IMR-90 (cell line): ENCODE data around the gene NDUFAF2. TPM values are rescaled to one million over a fixed set of nuclear protein-coding genes. Genes with fewer than 3 reads are reported as not detected.

Source experiments
- ATAC-seq: fragments of 200-7000 bp; cut with Tn5 transposase; 2 replicates; pipeline ENCODE4 v1.9.1; 2020; ENCODE audit warnings: low read depth, mild to moderate bottlenecking, moderate library complexity
- BruUV-seq: library from RNA; stranded (reverse); fragments of 400-500 nt; replicated peaks from 2 replicates; lab custom pipeline; 2021; lab: Mats Ljungman, UMichigan
- CTCF ChIA-PET: fragments of 300-600 bp; formaldehyde crosslinking; extraction: SDS; loops from one replicate; lab custom pipeline; 2021; ENCODE audit warnings: antibody characterized with exemption; lab: Yijun Ruan, JAX
- POLR2A ChIA-PET: fragments of 300-600 bp; sonication (Branson Sonifier 250); formaldehyde crosslinking; loops from one replicate; lab custom pipeline; 2022; ENCODE audit warnings: antibody characterized with exemption; ENCODE audit not compliant: unreplicated experiment; lab: Charles Lee
- DNase-seq: peaks from one replicate; pipeline ENCODE4 v3.0.0; 2013
- H2AFZ ChIP-seq: replicated peaks from 2 replicates; pipeline ENCODE3; 2013; ENCODE audit warnings: low read length, mild to moderate bottlenecking; ENCODE audit not compliant: poor library complexity
- H2AK5ac ChIP-seq: 2 replicates; pipeline ENCODE4 v1.6.1; 2013; ENCODE audit warnings: low read depth, low read length, inconsistent platforms
- H2AK9ac ChIP-seq: replicated peaks from 2 replicates; pipeline ENCODE3; 2013; ENCODE audit warnings: mild to moderate bottlenecking, low read depth, low read length, moderate library complexity; ENCODE audit not compliant: poor library complexity
- H2BK120ac ChIP-seq: 2 replicates; pipeline ENCODE4 v1.6.1; 2013; ENCODE audit warnings: low read depth, low read length, inconsistent platforms
- H2BK15ac ChIP-seq: 3 replicates; pipeline ENCODE4 v1.6.1; 2013; ENCODE audit warnings: low read depth, low read length, inconsistent platforms
- H2BK20ac ChIP-seq: 2 replicates; pipeline ENCODE4 v1.6.1; 2013; ENCODE audit warnings: low read depth, mild to moderate bottlenecking, inconsistent platforms, low read length, moderate library complexity
- H2BK5ac ChIP-seq: 2 replicates; pipeline ENCODE4 v1.6.1; 2013; ENCODE audit warnings: mild to moderate bottlenecking, low read depth, low read length, inconsistent platforms; ENCODE audit not compliant: poor library complexity, severe bottlenecking
- H3K14ac ChIP-seq: replicated peaks from 2 replicates; pipeline ENCODE4 v1.6.1; 2013; ENCODE audit warnings: low read depth, low read length, inconsistent platforms
- H3K18ac ChIP-seq: 2 replicates; pipeline ENCODE4 v1.6.1; 2013; ENCODE audit warnings: low read depth, low read length, control low read depth
- H3K23ac ChIP-seq: 2 replicates; pipeline ENCODE4 v1.6.1; 2013; ENCODE audit warnings: low read depth, low read length, inconsistent platforms
- H3K27ac ChIP-seq: 2 replicates; pipeline ENCODE4 v1.5.1; 2013; ENCODE audit warnings: mild to moderate bottlenecking, control low read depth, low read length; ENCODE audit not compliant: insufficient read depth
- H3K27me3 ChIP-seq: 2 replicates; pipeline ENCODE4 v1.6.1; 2013; ENCODE audit warnings: low read length; ENCODE audit not compliant: control insufficient read depth, insufficient read depth
- H3K36me3 ChIP-seq: 2 replicates; pipeline ENCODE4 v1.6.1; 2013; ENCODE audit warnings: low read length, mixed read lengths; ENCODE audit not compliant: control insufficient read depth, insufficient read depth
- H3K4ac ChIP-seq: 2 replicates; pipeline ENCODE4 v1.6.1; 2013; ENCODE audit warnings: low read depth, low read length, inconsistent platforms
- H3K4me1 ChIP-seq: 2 replicates; pipeline ENCODE4 v1.6.1; 2013; ENCODE audit warnings: low read length, mixed read lengths; ENCODE audit not compliant: control insufficient read depth, insufficient read depth
- H3K4me2 ChIP-seq: 2 replicates; pipeline ENCODE4 v1.6.1; 2013; ENCODE audit warnings: low read depth, mild to moderate bottlenecking, control low read depth, low read length, moderate library complexity
- H3K4me3 ChIP-seq: 2 replicates; pipeline ENCODE4 v1.5.1; 2013; ENCODE audit warnings: low read depth, mild to moderate bottlenecking, control low read depth, low read length, moderate library complexity; ENCODE audit not compliant: insufficient read depth
- H3K56ac ChIP-seq: 2 replicates; pipeline ENCODE4 v1.6.1; 2013; ENCODE audit warnings: low read length, inconsistent platforms; ENCODE audit not compliant: insufficient read depth; ENCODE audit errors: extremely low read depth
- H3K79me1 ChIP-seq, 2 experiments: 2 replicates each; pipeline ENCODE4 v1.6.1; 2013; ENCODE audit warnings: low read length in 2 of 2, inconsistent platforms in 1 of 2, low read depth in 1 of 2
- H3K9ac ChIP-seq: 2 replicates; pipeline ENCODE4 v1.6.1; 2013; ENCODE audit warnings: low read depth, low read length, control low read depth
- H3K9me1 ChIP-seq: 2 replicates; pipeline ENCODE4 v1.6.1; 2013; ENCODE audit warnings: low read length, inconsistent platforms; ENCODE audit not compliant: insufficient read depth
- H3K9me3 ChIP-seq: 2 replicates; pipeline ENCODE4 v1.6.1; 2013; ENCODE audit warnings: low read length; ENCODE audit not compliant: control insufficient read depth, insufficient read depth
- H4K20me1 ChIP-seq: 2 replicates; pipeline ENCODE4 v1.6.1; 2013; ENCODE audit warnings: low read length, inconsistent platforms; ENCODE audit not compliant: insufficient read depth
- H4K5ac ChIP-seq: 2 replicates; pipeline ENCODE4 v1.6.1; 2013; ENCODE audit warnings: mild to moderate bottlenecking, low read depth, low read length, control low read depth
- H4K8ac ChIP-seq, 2 experiments: 2 replicates each; pipeline ENCODE4 v1.6.1; 2013; ENCODE audit warnings: low read depth in 2 of 2, low read length in 2 of 2, control low read depth in 1 of 2, inconsistent platforms in 1 of 2
- H4K91ac ChIP-seq: 2 replicates; pipeline ENCODE4 v1.6.1; 2013; ENCODE audit warnings: low read depth, low read length, inconsistent platforms; ENCODE audit not compliant: insufficient read depth
- BHLHE40 ChIP-seq: fragments of 150-350 bp; IDR thresholded peaks from 2 replicates; pipeline ENCODE4 v1.6.1; 2016; ENCODE audit warnings: mild to moderate bottlenecking, low read depth, low read length
- CEBPB ChIP-seq: IDR thresholded peaks from 2 replicates; pipeline ENCODE4 v1.6.1; 2012; ENCODE audit warnings: low read depth, low read length, improper control_type of control experiment
- CHD1 ChIP-seq: IDR thresholded peaks from 2 replicates; pipeline ENCODE4 v1.6.1; 2012; ENCODE audit warnings: low read depth, low read length, improper control_type of control experiment
- CTCF ChIP-seq: conservative IDR thresholded peaks from 2 replicates; pipeline ENCODE4 v1.5.1; 2012; ENCODE audit warnings: mild to moderate bottlenecking, low read depth, low read length, improper control_type of control experiment
- ELK1 ChIP-seq: fragments of 150-350 bp; IDR thresholded peaks from 2 replicates; pipeline ENCODE4 v1.6.1; 2016; ENCODE audit warnings: low read depth, mild to moderate bottlenecking, low read length, moderate library complexity, borderline replicate concordance
- FOS ChIP-seq: fragments of 150-350 bp; IDR thresholded peaks from 2 replicates; pipeline ENCODE4 v1.6.1; 2016; ENCODE audit warnings: low read depth, low read length
- MAFK ChIP-seq: IDR thresholded peaks from 2 replicates; pipeline ENCODE4 v1.6.1; 2012; ENCODE audit warnings: low read depth, low read length, improper control_type of control experiment
- MAZ ChIP-seq: IDR thresholded peaks from 2 replicates; pipeline ENCODE4 v1.6.1; 2012; ENCODE audit warnings: low read depth, mild to moderate bottlenecking, low read length, improper control_type of control experiment, moderate library complexity, borderline replicate concordance
- MXI1 ChIP-seq: IDR thresholded peaks from 2 replicates; pipeline ENCODE4 v1.6.1; 2012; ENCODE audit warnings: low read depth, mild to moderate bottlenecking, low read length, moderate library complexity, borderline replicate concordance
- NFE2L2 ChIP-seq: fragments of 150-350 bp; IDR thresholded peaks from 2 replicates; pipeline ENCODE4 v1.6.1; 2016; ENCODE audit warnings: low read depth, mild to moderate bottlenecking, low read length
- POLR2A ChIP-seq: IDR thresholded peaks from 2 replicates; pipeline ENCODE4 v1.6.1; 2012; ENCODE audit warnings: mild to moderate bottlenecking, low read depth, low read length
- RAD21 ChIP-seq: IDR thresholded peaks from 2 replicates; pipeline ENCODE4 v1.6.1; 2012; ENCODE audit warnings: low read length, improper control_type of control experiment
- RCOR1 ChIP-seq: IDR thresholded peaks from 2 replicates; pipeline ENCODE4 v1.6.1; 2012; ENCODE audit warnings: mild to moderate bottlenecking, low read length, improper control_type of control experiment; ENCODE audit not compliant: insufficient replicate concordance
- RFX5 ChIP-seq: IDR thresholded peaks from 2 replicates; pipeline ENCODE4 v1.8.0; 2012; ENCODE audit warnings: low read depth, mild to moderate bottlenecking, low read length, moderate library complexity
- SMC3 ChIP-seq: fragments of 150-350 bp; IDR thresholded peaks from 2 replicates; pipeline ENCODE4 v1.6.1; 2016; ENCODE audit warnings: low read depth, mild to moderate bottlenecking, antibody characterized with exemption, low read length, moderate library complexity
- USF2 ChIP-seq: fragments of 150-350 bp; IDR thresholded peaks from 2 replicates; pipeline ENCODE4 v1.6.1; 2017; ENCODE audit warnings: mild to moderate bottlenecking, antibody characterized with exemption, low read length, low read depth
- WGBS, 2 experiments: methylation state at CpG; one replicate each; pipeline versions ENCODE4 v1.1.5 to v1.1.7; 2013; ENCODE audit warnings: missing lambda C conversion rate in 2 of 2; ENCODE audit not compliant: insufficient read length in 1 of 2; ENCODE audit errors: extremely low coverage in 2 of 2; 5-methylcytosine and 5-hydroxymethylcytosine counted together
- dilution Hi-C: fragments of 300-500 bp; cut with HindIII; formaldehyde crosslinking; loops from one replicate; pipeline ENCODE4 v1.14.3; 2018; ENCODE audit warnings: low sequenced_read_pairs; ENCODE audit not compliant: unreplicated experiment
- in situ Hi-C: fragments of 300-500 bp; cut with MboI; formaldehyde crosslinking; loops from 3 replicates; pipeline ENCODE4 v1.14.3; 2019; ENCODE audit warnings: low sequenced_read_pairs, inconsistent platforms, mixed read lengths
- intact Hi-C: fragments of 100-400 bp; cut with micrococcal nuclease; formaldehyde crosslinking; loops from 2 replicates; pipeline ENCODE4 v1.10.0; 2022
- polyA plus RNA-seq, 3 experiments: library from polyadenylated mRNA; depleted of rRNA; stranded (reverse); fragments of >200 nt; gene quantifications; 2 replicates each; pipeline ENCODE4 v1.2.3, GENCODE V29; 2012; ENCODE audit warnings: low replicate concordance in 1 of 3
- total RNA-seq: library from RNA; depleted of rRNA; stranded (reverse); fragments of >200 nt; gene quantifications from 2 replicates; pipeline ENCODE4 v1.2.3, GENCODE V29; 2012

Gene NDUFAF2
- total and polyA plus RNA-seq, 2 of the 4 experiments (the other 2 are of a cell fraction): 11.8 to 24.7 TPM

GRCh38 chr5:61130289-61130688 is 185.3 kb downstream of the NDUFAF2 start:
- H2BK120ac ChIP-seq: no peak overlapping the region
- no peaks in the 10 kb centered on the region for H3K27me3 ChIP-seq
- DNase-seq (no peak), ATAC-seq (no peak)
- H4K8ac ChIP-seq: no peak overlapping the region
- H3K9me1 ChIP-seq: no peaks in the 10 kb centered on the region
- ChIA-PET CTCF (no interaction called here), POLR2A (no interaction called here)
- H2BK5ac ChIP-seq: no peak overlapping the region
- no peaks in the 10 kb centered on the region for H4K20me1 ChIP-seq
- dilution Hi-C loops: no loop called here
- H3K36me3 ChIP-seq: no peaks in the 10 kb centered on the region
- no peaks in the 10 kb centered on the region for H3K9me3 ChIP-seq
- WGBS, 2 experiments: no CpG with 5 or more reads among the region's 2 CpGs
- intact Hi-C loops: no loop called here
- H2BK15ac ChIP-seq: no peak overlapping the region
- no peak overlapping the region for H2AK5ac ChIP-seq
- H3K4ac ChIP-seq: no peak overlapping the region
- H3K14ac ChIP-seq: no peak overlapping the region
- TF ChIP-seq BHLHE40 (no peak), USF2 (no peak), SMC3 (no peak), RCOR1 (no peak), RAD21 (no peak), MAZ (no peak), FOS (no peak), CTCF (no peak), MAFK (no peak), ELK1 (no peak), RFX5 (no peak), POLR2A (no peak), MXI1 (no peak), CEBPB (no peak), CHD1 (no peak), NFE2L2 (no peak)
- no peak overlapping the region for H3K18ac ChIP-seq
- no peak overlapping the region for H3K9ac ChIP-seq
- H2AFZ ChIP-seq: no peak overlapping the region
- H4K5ac ChIP-seq: no peak overlapping the region
- H3K4me2 ChIP-seq: no peak overlapping the region
- H3K4me3 ChIP-seq: no peak overlapping the region
- no peaks in the 10 kb centered on the region for H3K79me1 ChIP-seq
- H3K56ac ChIP-seq: no peak overlapping the region
- H4K91ac ChIP-seq: no peak overlapping the region
- in situ Hi-C loops: no loop called here
- no peak overlapping the region for H3K23ac ChIP-seq
- H2AK9ac ChIP-seq: no peak overlapping the region
- H2BK20ac ChIP-seq: no peak overlapping the region
- BruUV-seq: no TSS peak
- no peaks in the 10 kb centered on the region for H3K4me1 ChIP-seq
- H3K27ac ChIP-seq: no peak overlapping the region
